ENCODE data around the gene CYP1A2. TPM values are rescaled to one million over a fixed set of nuclear protein-coding genes. Genes with fewer than 3 reads are reported as not detected.
"Not testable (repeated sequence)": the region's sequence is repeated elsewhere in the genome, so short reads cannot be mapped to it uniquely, and the experiment has no call there.

CYP1A2 gene
- polyA plus RNA-seq (ENCODE audit: insufficient read depth in 1 of 5, insufficient read length in 5 of 5, low replicate concordance in 1 of 5): under 1 TPM; 0.32 to 0.46 (median 0.43) TPM
- long read RNA-seq, donor 1: 0 reads
- long read RNA-seq, donor 2: 0 reads
- long read RNA-seq, donor 3: 0 reads
- long read RNA-seq, donor 4: 0 reads
- long read RNA-seq, donor 5: 0 reads
- long read RNA-seq, donor 6: 0 reads
- long read RNA-seq, donor 7: 0 reads
- long read RNA-seq, donor 8: 0 reads

DNA sequence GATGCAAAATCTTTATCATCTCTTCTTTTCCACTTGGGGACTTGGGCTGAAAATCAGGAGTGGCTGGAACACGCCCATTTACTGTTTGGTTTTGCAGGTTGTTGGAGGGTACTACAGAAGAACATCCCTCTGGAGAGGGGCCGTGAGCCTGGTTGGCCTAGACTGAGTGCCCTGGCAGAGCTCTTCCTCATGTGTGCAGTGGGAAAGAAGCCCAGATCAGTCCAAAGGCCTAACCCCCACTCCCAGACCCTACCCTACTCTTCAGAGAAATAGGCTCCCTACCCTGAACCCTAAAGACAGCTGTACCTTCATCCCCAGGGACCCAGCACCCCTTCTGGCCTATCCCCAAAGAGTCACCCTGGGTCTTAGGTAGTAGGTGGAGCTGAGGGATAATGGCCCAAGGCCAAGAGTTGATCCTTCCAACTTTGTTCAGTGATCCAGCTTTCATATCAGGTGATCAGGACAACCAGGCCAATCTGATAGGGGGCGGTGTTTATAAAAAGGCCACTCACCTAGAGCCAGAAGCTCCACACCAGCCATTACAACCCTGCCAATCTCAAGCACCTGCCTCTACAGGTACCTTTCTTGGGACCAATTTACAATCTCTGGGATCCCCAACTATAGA lies at the start of gene CYP1A2:
TSS of gene CYP1A2 (plus strand) at position 524 of the 625 bp plus-strand sequence. CDS start 894 bp downstream, outside the sequence.
- no peak for DNase-seq

GRCh38 chr15:74709011-74709410 lies 39.6 kb upstream of the CYP1A2 start:
- no peak for DNase-seq

GRCh38 chr15:74709892-74710291 lies 38.8 kb upstream of the CYP1A2 start:
- DNase-seq: no peak

DNA sequence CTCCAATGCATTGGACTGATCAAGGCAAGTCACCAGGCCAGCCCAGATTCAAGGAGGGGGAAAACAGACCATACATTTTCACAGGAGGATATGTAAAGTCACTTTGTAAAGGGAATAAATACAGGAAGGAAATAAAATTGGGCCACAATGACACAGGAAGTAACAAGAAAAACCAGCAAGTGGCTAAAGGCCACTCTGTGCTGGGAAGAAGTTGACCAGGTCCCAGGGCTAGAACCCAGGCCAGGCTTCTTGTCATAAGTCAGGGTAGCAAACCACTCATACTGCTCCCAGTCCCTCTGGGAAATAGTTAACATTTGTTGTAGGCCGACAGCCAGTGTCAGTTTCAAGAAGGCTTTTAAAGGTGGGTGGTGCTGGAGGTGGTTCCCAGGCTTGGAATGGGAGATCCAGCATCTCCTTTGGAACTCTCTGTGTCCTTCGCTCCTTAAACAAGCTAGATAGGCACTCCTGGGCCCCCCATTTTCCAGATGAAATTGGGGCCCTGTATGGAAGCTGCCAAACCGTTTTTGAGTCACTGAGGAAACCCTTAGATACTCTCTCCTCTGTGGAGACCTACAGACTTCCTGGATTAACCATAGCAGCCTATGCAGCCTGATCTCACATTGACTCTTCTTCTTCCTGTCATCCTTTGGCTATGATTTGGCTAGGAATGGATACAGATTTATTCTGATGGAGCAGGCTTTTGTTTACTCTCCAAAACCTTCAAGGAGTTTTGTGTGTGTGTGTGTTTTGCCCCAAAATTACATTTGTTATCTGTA lies 38.1 kb upstream of the CYP1A2 start:
- DNase-seq: no peak

GRCh38 chr15:74712311-74712710 lies 36.3 kb upstream of the CYP1A2 start:
- no peak for DNase-seq

DNA sequence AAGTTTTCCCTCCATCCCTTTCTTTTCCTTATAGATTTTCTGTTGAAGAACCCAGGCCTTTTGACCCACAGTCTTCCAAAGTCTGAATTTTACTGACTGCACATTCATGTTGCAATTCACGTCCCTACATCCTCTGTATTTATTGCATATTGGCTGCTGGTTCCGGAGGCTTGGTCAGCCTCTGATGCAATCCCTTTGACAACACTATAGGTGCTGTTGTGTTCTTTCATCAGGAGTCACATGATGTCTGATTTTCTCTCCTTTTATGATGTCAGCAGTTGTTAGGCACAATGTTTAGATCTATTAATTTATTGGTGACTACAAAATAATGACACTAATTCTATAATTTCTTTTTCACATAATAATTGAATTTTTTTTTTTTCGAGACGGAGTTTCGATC lies 32.0 kb upstream of the CYP1A2 start:
- DNase-seq: no peak

GRCh38 chr15:74722591-74722990 lies 26.1 kb upstream of the CYP1A2 start:
- no peak for DNase-seq

DNA sequence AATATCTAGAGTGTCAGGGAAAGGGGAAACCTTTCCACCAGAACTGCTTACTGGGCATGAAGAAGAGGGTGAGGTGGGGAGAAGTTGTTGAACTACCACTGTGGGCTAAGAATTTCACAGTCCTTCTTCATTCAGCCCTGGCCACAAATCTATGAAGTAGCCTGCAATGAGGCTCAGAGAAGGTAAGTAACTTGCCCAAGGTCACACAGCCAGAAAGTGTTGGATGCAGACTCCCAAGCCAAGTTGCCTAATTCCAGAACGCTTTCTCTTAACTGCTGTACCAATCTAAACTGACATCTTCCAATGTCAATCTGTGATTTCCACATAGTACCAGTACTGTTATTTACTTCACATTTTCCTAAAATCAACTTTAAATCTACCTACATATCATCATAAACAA lies 25.5 kb upstream of the CYP1A2 start:
- no peak for DNase-seq

DNA sequence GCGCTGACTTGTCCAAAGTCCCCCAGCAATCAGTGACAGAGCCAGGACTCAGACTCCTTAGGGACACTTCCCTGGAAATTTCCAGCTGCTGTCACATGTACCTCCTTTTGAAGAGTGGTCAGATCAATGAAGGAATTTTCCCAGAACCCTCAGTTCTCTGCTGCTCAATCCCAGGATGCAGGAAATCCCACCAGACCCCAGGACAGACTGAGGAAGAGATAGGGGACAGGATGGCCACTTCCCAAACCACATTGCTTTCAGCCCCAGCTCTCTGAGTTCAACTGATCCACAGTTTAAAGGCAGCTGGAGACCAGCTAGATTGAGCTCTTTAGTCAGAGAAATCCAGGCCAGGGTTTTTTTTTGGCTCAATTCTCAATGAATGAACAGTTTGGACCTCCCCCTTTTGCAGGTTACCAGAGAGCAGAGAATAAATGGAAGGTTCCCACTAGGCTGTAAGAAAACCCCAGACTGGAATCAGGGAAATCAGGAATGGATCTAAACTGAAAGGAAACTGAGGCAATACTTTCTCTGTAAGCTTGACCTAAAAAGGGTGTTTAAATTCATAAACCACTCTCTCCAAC lies 24.8 kb upstream of the CYP1A2 start:
- DNase-seq: peak in 1 of 2 donors; percentile 16

GRCh38 chr15:74724570-74725224 lies 23.9 kb upstream of the CYP1A2 start:
- no peak for DNase-seq

- no peak for DNase-seq
These were observed 23.3 kb upstream of the CYP1A2 start, which contains the start of gene CYP1A1 for GRCh38 chr15:74725225-74725774. CYP1A1 (minus strand) TSS chr15:74725528; CDS start chr15:74723097, 2,431 bp downstream.

DNA sequence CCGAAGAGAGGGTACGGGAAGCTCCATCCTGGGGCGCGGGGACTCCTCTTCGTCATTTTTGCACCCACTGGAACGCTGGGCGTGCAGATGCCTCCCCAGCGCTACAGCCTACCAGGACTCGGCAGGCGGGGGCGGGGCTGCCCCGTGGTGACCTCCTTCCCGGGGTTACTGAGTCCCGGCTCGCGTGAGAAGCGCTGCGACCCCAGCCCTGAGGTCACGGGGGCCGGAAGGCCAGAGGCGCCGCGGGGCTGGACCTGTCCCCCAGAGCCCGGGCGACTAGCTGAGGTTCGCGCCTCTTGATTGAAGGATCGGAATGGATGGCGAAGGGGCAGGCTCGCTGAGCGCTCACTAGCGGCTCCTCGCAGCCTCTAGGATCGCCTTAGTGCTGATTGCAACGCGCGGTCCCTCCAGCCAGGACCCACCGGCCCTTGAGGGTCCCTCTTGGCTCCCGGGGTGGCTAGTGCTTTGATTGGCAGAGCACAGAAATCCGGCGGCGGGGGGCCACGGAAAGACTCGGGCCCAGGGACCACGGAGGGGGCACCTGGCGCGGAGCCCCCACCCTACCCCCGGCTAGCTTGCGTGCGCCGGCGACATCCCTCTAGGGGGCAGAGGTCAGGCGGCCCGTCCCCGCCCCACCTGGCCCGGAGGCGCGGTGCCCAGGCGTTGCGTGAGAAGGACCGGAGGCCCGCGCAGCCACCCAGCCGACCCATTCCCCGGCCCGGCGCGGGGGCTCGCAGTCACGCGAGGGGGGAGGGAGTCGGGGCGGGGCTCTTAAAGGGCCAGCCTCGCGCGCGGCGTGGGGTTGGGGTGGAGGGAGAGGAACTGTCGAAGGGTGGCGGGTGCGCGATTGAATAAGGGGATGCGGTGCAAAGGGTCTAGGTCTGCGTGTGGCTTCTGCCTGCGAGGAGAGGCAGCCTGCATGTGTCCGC lies 22.5 kb upstream of the CYP1A2 start:
- no peak for DNase-seq

- DNase-seq: no peak
These were observed 21.9 kb upstream of the CYP1A2 start for GRCh38 chr15:74726774-74727164.

DNA sequence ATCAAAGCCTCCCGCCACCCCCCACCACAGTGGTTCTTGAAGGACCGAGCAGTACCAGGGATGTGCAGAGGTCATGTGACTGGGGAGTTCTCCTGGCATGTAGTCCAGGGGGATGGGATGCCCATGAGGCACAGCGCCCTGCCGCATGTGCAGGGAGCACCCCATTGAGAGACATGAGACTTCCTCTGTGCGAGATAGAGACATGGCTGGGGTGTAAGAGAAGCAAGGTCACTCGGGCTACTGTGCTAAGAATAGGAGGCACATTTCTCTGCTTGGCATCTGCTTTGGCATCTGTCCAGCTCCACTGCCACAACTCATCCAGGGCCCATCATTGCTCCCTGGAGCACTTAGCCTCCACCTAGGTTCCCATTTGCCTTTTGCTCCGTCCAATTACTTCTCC lies 20.9 kb upstream of the CYP1A2 start:
- DNase-seq: no peak

DNA sequence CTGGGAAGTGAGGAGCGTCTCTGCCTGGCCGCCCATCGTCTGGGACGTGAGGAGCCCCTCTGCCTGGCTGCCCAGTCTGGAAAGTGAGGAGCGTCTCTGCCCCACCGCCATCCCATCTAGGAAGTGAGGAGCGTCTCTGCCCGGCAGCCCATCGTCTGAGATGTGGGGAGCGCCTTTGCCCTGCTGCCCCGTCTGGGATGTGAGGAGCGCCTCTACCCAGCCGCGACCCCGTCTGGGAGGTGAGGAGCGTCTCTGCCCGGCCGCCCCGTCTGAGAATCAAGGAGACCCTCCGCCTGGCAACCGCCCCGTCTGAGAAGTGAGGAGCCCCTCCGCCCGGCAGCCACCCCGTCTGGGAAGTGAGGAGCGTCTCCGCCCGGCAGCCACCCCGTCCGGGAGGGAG lies 19.9 kb upstream of the CYP1A2 start:
- DNase-seq: not testable (repeated sequence)

DNA sequence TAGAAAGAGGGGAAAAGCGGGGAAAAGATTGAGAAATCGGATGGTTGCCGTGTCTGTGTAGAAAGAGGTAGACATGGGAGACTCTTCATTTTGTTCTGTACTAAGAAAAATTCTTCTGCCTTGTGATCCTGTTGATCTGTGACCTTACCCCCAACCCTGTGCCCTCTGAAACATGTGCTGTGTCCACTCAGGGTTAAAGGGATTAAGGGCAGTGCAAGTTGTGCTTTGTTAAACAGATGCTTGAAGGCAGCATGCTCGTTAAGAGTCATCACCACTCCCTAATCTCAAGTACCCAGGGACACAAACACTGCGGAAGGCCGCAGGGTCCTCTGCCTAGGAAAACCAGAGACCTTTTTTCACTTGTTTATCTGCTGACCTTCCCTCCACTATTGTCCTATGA lies 19.3 kb upstream of the CYP1A2 start:
- DNase-seq: not testable (repeated sequence)

DNA sequence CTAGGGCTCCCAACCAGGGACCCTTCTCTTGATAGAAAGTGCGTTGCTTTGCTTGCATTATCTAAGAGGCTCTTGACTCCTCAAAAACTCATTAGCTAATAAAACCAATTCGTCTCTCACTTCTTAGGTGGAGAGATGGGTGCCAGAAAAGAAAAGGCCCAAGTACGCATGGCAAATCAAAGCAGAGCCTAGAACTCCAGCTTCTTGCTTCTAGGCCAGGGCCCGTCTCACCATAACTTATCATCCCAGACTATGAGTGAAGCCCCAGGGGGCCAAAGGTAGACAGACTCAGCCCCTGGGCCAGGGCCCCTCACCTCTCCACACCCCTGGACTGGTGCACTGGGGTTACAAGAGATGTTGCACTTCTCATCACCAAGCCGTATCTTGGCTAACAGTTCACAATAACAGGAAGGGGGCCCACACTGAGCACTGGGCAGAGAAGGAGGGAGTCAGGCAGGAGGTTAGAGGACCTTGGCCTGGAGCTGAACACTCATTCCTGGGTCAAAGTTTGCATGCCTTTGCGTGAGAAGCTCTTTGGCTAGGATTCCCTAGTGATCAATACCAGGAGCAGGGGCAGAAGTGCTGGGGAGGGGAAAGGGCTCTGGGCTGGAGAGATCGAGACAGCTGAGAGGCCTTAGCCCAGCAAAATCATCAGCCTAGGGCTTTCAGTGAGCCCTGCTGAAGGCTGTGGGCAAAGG lies 17.9 kb upstream of the CYP1A2 start:
- no peak for DNase-seq

GRCh38 chr15:74732846-74733245 lies 15.8 kb upstream of the CYP1A2 start:
- no peak for DNase-seq

GRCh38 chr15:74733269-74733668 lies 15.4 kb upstream of the CYP1A2 start:
- DNase-seq: no peak

DNA sequence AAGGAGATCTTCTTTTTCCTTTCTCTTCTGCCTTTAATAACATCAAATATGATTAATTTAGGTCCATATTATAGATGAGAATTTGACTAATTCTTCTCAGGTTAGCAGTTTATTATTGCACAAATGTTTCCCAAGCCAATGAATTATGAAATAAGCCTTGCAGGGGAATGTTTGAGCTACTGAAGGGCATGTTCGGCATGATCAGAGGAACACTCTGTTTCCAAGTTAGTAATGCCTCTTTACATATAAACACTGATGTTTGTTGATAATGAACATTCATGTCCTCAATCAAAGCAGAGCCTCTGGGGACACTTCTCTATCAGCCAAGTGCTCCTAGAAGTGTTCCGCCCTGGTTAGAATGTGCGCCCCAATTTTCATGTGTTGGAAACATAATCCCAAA lies 13.3 kb upstream of the CYP1A2 start:
- no peak for DNase-seq
